ENCODE measurements around the gene GADD45GIP1.

GADD45GIP1 gene

DNA sequence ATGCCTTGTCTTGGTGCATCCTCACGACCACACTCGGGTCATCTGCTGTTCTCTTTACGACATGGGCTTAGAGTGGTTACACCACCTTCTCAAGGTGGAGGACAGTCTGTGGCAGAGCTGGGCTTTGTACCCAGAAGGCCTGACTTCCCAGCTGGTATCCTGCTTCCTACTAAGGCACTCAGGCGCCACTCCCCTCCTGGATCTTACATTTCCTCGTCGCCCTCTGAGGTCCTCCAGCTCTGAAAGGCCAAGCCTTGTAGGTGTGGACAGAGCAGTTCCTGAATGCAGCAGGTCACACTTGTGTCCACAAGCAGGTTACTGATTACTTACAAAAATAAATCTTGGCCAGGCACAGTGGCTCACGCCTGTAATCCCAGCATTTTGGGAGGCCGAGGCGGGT, 49.9 kb downstream of the GADD45GIP1 start:
- H3K4me3 Mint-ChIP-seq = no peak overlapping the region
- no peak overlapping the region for H3K27ac Mint-ChIP-seq
- peaks cover 4% of the 10 kb centered on the region for H3K36me3 Mint-ChIP-seq (ENCODE audit: low read depth)
- no peaks in the 10 kb centered on the region for H3K9me3 Mint-ChIP-seq
- H3K27me3 Mint-ChIP-seq (ENCODE audit: low read depth) = no peaks in the 10 kb centered on the region
- no peak for DNase-seq (ENCODE audit: low spot score)
- H3K4me1 Mint-ChIP-seq (ENCODE audit: low read depth) = no peaks in the 10 kb centered on the region
